GM23338 (cell line): Measurements from ENCODE around the gene NHEJ1. TPM values are rescaled to one million over a fixed set of nuclear protein-coding genes. Genes with fewer than 3 reads are reported as not detected.

Experiments used
- EZH2 ChIP-seq: fragments of 200-600 bp; sonication (generic); IDR thresholded peaks from one replicate; pipeline ENCODE4 v1.8.0; 2017; ENCODE audit warnings: antibody characterized with exemption, mild to moderate bottlenecking, low read depth; ENCODE audit not compliant: unreplicated experiment
- JUNB ChIP-seq: IDR thresholded peaks from one replicate; pipeline ENCODE4 v1.6.1; 2016; ENCODE audit warnings: antibody characterized with exemption; ENCODE audit not compliant: unreplicated experiment
- polyA plus RNA-seq: library from polyadenylated mRNA; unstranded; fragments of >200 nt; fragmentation: Nextera tagmentation; extraction: Ambion mirVana; gene quantifications from 2 replicates; pipeline ENCODE4 v1.2.1, GENCODE V29; 2016
- total RNA-seq: library from RNA; depleted of rRNA; stranded (reverse); fragments of >200 nt; shearing (Covaris generic); gene quantifications from 2 replicates; pipeline ENCODE4 v1.2.3, GENCODE V29; 2014
- TF ChIP-seq, protein P1 (sequence below): fragments of 250-450 bp; sonication (Bioruptor Pico); IDR thresholded peaks from 2 replicates; pipeline ENCODE4 v1.5.0; 2020; ENCODE audit warnings: mild to moderate bottlenecking, moderate library complexity
- TF ChIP-seq, protein P2 (sequence below): IDR thresholded peaks from one replicate; pipeline ENCODE4 v1.6.1; 2018; ENCODE audit warnings: antibody characterized with exemption; ENCODE audit not compliant: unreplicated experiment

NHEJ1 gene
- total and polyA plus RNA-seq, 2 experiments from 2014 or later = 19.6 to 30.6 TPM

DNA sequence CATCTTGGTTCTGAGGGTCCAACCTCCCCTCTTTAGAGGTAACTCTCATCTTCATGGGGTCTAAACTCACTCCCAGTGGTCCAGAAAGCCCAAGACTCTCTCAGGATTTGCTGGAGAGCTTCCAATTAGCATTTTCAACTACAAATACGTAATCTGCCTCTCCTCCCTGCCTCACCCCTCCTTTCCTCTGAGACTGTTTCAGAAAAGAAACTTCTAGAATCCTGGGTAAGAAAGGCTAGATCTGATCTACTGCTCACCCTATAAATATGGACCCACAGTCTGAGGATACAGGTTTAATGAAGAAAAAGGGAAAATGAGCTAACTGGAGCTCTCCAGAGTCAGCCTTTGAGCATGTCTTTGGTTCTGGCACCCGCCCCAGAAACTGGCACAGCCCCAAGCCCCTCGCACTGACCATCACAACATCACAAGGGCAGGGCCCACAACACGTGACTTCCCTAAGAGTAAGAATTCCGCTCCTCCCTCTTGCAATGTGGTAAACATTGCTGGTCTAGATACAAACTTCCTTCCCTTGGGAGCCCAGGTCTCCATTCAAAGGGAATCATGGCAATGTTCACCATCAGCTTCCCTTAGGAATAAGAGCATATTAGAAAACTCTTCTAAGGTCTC is 78.2 kb downstream of the NHEJ1 start (continued):
- TF ChIP-seq, protein P1, sequence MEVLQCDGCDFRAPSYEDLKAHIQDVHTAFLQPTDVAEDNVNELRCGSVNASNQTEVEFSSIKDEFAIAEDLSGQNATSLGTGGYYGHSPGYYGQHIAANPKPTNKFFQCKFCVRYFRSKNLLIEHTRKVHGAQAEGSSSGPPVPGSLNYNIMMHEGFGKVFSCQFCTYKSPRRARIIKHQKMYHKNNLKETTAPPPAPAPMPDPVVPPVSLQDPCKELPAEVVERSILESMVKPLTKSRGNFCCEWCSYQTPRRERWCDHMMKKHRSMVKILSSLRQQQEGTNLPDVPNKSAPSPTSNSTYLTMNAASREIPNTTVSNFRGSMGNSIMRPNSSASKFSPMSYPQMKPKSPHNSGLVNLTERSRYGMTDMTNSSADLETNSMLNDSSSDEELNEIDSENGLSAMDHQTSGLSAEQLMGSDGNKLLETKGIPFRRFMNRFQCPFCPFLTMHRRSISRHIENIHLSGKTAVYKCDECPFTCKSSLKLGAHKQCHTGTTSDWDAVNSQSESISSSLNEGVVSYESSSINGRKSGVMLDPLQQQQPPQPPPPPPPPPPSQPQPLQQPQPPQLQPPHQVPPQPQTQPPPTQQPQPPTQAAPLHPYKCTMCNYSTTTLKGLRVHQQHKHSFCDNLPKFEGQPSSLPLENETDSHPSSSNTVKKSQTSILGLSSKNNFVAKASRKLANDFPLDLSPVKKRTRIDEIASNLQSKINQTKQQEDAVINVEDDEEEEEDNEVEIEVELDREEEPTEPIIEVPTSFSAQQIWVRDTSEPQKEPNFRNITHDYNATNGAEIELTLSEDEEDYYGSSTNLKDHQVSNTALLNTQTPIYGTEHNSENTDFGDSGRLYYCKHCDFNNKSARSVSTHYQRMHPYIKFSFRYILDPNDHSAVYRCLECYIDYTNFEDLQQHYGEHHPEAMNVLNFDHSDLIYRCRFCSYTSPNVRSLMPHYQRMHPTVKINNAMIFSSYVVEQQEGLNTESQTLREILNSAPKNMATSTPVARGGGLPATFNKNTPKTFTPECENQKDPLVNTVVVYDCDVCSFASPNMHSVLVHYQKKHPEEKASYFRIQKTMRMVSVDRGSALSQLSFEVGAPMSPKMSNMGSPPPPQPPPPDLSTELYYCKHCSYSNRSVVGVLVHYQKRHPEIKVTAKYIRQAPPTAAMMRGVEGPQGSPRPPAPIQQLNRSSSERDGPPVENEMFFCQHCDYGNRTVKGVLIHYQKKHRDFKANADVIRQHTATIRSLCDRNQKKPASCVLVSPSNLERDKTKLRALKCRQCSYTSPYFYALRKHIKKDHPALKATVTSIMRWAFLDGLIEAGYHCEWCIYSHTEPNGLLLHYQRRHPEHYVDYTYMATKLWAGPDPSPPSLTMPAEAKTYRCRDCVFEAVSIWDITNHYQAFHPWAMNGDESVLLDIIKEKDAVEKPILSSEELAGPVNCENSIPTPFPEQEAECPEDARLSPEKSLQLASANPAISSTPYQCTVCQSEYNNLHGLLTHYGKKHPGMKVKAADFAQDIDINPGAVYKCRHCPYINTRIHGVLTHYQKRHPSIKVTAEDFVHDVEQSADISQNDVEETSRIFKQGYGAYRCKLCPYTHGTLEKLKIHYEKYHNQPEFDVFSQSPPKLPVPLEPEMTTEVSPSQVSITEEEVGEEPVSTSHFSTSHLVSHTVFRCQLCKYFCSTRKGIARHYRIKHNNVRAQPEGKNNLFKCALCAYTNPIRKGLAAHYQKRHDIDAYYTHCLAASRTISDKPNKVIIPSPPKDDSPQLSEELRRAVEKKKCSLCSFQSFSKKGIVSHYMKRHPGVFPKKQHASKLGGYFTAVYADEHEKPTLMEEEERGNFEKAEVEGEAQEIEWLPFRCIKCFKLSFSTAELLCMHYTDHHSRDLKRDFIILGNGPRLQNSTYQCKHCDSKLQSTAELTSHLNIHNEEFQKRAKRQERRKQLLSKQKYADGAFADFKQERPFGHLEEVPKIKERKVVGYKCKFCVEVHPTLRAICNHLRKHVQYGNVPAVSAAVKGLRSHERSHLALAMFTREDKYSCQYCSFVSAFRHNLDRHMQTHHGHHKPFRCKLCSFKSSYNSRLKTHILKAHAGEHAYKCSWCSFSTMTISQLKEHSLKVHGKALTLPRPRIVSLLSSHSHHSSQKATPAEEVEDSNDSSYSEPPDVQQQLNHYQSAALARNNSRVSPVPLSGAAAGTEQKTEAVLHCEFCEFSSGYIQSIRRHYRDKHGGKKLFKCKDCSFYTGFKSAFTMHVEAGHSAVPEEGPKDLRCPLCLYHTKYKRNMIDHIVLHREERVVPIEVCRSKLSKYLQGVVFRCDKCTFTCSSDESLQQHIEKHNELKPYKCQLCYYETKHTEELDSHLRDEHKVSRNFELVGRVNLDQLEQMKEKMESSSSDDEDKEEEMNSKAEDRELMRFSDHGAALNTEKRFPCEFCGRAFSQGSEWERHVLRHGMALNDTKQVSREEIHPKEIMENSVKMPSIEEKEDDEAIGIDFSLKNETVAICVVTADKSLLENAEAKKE (CRISPR knock-in tag) = no peak
- TF ChIP-seq, protein P2, sequence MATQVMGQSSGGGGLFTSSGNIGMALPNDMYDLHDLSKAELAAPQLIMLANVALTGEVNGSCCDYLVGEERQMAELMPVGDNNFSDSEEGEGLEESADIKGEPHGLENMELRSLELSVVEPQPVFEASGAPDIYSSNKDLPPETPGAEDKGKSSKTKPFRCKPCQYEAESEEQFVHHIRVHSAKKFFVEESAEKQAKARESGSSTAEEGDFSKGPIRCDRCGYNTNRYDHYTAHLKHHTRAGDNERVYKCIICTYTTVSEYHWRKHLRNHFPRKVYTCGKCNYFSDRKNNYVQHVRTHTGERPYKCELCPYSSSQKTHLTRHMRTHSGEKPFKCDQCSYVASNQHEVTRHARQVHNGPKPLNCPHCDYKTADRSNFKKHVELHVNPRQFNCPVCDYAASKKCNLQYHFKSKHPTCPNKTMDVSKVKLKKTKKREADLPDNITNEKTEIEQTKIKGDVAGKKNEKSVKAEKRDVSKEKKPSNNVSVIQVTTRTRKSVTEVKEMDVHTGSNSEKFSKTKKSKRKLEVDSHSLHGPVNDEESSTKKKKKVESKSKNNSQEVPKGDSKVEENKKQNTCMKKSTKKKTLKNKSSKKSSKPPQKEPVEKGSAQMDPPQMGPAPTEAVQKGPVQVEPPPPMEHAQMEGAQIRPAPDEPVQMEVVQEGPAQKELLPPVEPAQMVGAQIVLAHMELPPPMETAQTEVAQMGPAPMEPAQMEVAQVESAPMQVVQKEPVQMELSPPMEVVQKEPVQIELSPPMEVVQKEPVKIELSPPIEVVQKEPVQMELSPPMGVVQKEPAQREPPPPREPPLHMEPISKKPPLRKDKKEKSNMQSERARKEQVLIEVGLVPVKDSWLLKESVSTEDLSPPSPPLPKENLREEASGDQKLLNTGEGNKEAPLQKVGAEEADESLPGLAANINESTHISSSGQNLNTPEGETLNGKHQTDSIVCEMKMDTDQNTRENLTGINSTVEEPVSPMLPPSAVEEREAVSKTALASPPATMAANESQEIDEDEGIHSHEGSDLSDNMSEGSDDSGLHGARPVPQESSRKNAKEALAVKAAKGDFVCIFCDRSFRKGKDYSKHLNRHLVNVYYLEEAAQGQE = no peak
- TF ChIP-seq JUNB = no peak
- TF ChIP-seq EZH2 = no peak
